ENCODE data around the gene OPCML.

The OPCML gene

DNA sequence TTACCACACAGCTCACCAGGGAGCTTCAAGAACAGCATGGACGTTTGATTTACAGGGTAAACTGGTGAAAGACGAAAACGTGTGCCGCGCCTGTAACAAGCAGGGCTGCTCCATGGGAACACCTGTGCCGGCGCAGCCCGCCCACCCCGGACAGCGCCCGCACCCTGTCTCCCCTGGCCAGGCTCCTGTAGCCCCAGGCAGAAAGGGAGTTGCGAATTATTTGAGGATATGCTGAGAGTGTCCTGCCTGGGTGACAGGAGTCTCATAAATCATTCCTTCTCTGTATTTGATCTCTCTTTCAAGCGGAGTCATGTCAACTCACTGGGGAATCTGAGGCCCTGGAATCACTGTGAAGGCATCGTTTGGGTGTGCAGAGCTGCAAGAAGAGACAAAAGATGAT lies 804.3 kb downstream of the OPCML start:
- Histone ChIP-seq H3K79me2 (ENCODE audit: insufficient read depth, low read length) (no peaks in the 10 kb centered on the region), H4K20me1 (ENCODE audit: low read depth, low read length) (no peaks in the 10 kb centered on the region), H3K36me3 (ENCODE audit: low read length) (no peaks in the 10 kb centered on the region), H3K9ac (ENCODE audit: low read length) (no peak overlapping the region), H3K4me2 (ENCODE audit: low read depth, low read length, poor library complexity, severe bottlenecking) (no peak overlapping the region), H3K27me3 (ENCODE audit: low read length) (no peaks in the 10 kb centered on the region), H3K4me3 (ENCODE audit: insufficient read depth, low read length, poor library complexity, severe bottlenecking) (no peak overlapping the region), H3K9me2 (replicated peaks; ENCODE audit: insufficient read depth, low read length) (no peaks in the 10 kb centered on the region), H2AFZ (ENCODE audit: low read depth, low read length, severe bottlenecking) (no peak overlapping the region), H3K27ac (ENCODE audit: low read depth, low read length) (no peak overlapping the region), H3F3A (ENCODE audit: insufficient read depth) (no peaks in the 10 kb centered on the region), H3K9me3 (ENCODE audit: insufficient read depth, low read length) (no peaks in the 10 kb centered on the region)
- TF ChIP-seq, protein P1, sequence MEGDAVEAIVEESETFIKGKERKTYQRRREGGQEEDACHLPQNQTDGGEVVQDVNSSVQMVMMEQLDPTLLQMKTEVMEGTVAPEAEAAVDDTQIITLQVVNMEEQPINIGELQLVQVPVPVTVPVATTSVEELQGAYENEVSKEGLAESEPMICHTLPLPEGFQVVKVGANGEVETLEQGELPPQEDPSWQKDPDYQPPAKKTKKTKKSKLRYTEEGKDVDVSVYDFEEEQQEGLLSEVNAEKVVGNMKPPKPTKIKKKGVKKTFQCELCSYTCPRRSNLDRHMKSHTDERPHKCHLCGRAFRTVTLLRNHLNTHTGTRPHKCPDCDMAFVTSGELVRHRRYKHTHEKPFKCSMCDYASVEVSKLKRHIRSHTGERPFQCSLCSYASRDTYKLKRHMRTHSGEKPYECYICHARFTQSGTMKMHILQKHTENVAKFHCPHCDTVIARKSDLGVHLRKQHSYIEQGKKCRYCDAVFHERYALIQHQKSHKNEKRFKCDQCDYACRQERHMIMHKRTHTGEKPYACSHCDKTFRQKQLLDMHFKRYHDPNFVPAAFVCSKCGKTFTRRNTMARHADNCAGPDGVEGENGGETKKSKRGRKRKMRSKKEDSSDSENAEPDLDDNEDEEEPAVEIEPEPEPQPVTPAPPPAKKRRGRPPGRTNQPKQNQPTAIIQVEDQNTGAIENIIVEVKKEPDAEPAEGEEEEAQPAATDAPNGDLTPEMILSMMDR (IDR thresholded peaks at IDR 0.05; ENCODE audit: insufficient read depth, low read length, poor library complexity, severe bottlenecking) = no peak
- TF ChIP-seq EZH2phosphoT487 (conservative IDR thresholded peaks at IDR 0.05; ENCODE audit: low read length) = no peak

DNA sequence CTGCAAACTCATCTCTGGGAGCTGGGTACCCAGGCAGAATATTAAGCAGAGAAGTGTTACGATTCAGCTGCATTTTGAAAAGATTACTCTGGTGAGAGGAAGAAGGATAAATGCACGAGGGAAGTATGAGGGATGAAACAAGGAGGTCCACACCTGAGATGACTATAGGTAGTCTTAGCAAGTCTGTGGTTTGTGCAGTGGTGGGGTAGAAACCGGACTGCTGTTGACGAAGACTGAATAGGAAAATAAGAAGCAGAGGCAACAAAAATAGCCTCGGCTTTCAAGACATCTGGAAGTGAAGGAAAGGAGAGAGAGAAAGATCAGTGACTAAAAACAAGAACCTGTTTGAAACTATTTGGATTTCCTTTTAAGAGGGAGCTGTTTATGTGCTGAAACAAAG lies 810.8 kb downstream of the OPCML start:
- no peaks in the 10 kb centered on the region for H3K27me3 ChIP-seq (ENCODE audit: low read length)
- H3K9me2 ChIP-seq (replicated peaks; ENCODE audit: insufficient read depth, low read length) = no peaks in the 10 kb centered on the region
- H3F3A ChIP-seq (ENCODE audit: insufficient read depth) = no peaks in the 10 kb centered on the region
- H3K9ac ChIP-seq (ENCODE audit: low read length) = no peak overlapping the region
- H3K9me3 ChIP-seq (ENCODE audit: insufficient read depth, low read length) = no peaks in the 10 kb centered on the region
- no peaks in the 10 kb centered on the region for H3K79me2 ChIP-seq (ENCODE audit: insufficient read depth, low read length)
- no peak for TF ChIP-seq EZH2phosphoT487 (conservative IDR thresholded peaks at IDR 0.05; ENCODE audit: low read length)
- TF ChIP-seq, protein P1 (IDR thresholded peaks at IDR 0.05; ENCODE audit: insufficient read depth, low read length, poor library complexity, severe bottlenecking) = no peak
- H4K20me1 ChIP-seq (ENCODE audit: low read depth, low read length) = no peaks in the 10 kb centered on the region
- H3K4me2 ChIP-seq (ENCODE audit: low read depth, low read length, poor library complexity, severe bottlenecking) = no peak overlapping the region
- no peak overlapping the region for H2AFZ ChIP-seq (ENCODE audit: low read depth, low read length, severe bottlenecking)
- no peak overlapping the region for H3K27ac ChIP-seq (ENCODE audit: low read depth, low read length)
- H3K4me3 ChIP-seq (ENCODE audit: insufficient read depth, low read length, poor library complexity, severe bottlenecking) = no peak overlapping the region
- H3K36me3 ChIP-seq (ENCODE audit: low read length) = no peaks in the 10 kb centered on the region

DNA sequence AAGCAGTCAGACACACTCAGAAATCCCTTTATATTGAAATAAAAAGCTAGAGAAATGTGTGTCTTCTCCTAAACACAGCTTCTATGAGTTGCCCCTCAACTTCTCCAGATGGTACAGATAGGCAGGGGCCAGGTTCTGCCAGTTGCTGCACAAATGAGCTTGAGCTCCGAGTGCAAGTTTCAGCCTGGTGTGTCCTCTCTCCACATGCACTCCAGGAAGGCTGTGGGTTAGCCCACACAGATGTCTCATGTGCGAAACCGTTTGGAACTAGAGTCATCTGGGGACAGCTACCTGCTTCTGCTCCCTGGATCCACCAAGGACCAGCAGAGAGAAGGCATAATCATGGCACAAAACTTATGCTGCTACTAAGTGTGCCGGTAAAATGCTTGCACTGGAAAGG lies 812.6 kb downstream of the OPCML start:
- Histone ChIP-seq H3K4me3 (ENCODE audit: insufficient read depth, low read length, poor library complexity, severe bottlenecking) (no peak overlapping the region), H4K20me1 (ENCODE audit: low read depth, low read length) (no peaks in the 10 kb centered on the region), H3K79me2 (ENCODE audit: insufficient read depth, low read length) (no peaks in the 10 kb centered on the region), H3F3A (ENCODE audit: insufficient read depth) (no peaks in the 10 kb centered on the region), H3K9ac (ENCODE audit: low read length) (no peak overlapping the region), H3K9me2 (replicated peaks; ENCODE audit: insufficient read depth, low read length) (no peaks in the 10 kb centered on the region), H3K4me2 (ENCODE audit: low read depth, low read length, poor library complexity, severe bottlenecking) (no peak overlapping the region), H3K27me3 (ENCODE audit: low read length) (no peaks in the 10 kb centered on the region), H2AFZ (ENCODE audit: low read depth, low read length, severe bottlenecking) (no peak overlapping the region), H3K36me3 (ENCODE audit: low read length) (no peaks in the 10 kb centered on the region), H3K9me3 (ENCODE audit: insufficient read depth, low read length) (no peaks in the 10 kb centered on the region), H3K27ac (ENCODE audit: low read depth, low read length) (no peak overlapping the region)
- TF ChIP-seq EZH2phosphoT487 (conservative IDR thresholded peaks at IDR 0.05; ENCODE audit: low read length) = no peak

DNA sequence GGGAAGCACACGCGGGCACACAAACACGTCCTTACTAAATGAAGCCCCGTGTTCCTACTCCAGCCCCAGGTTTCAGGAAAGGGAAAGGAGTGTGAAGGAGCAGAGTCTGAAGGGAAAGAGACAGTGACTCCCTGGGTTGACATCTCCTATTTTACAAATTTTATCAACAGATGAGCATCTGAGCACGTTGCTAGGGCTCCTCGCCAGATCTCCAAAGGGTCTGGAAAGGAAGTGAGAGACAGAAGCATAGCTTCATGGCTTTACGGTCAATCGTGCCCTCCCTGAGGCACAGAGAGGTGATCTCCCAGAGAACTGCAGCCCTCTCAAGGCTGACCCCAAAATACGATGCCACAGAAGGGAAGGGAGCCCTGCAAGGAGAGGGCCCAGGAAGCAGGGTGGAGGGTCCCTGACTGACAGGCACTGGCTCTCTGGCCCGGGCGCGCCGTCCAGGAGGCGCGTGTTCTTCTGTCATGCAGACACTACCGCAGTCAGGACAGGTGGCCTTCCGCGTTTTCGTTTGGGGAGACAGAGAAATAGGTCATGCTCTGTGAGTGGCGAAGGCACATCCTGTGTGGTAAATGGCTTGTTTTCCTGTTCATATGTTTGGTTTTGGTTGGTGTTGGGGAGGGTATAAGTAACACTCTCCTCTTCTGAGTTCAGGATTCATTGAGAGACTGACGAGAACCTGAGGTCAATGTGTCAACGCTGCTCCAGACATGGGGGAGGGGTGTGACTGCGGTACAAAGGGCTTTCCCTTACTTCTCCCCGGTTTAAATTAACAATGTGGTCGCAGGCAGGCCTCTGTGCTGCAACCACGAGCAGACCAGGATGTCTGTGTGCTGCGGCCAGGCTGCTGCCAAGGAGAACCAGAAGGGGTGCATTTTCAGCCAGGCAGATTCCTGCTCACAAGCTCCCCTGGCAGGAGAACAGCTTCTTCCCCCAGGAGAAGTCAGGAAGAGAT lies 813.3 kb downstream of the OPCML start:
- no peaks in the 10 kb centered on the region for H3F3A ChIP-seq (ENCODE audit: insufficient read depth)
- H2AFZ ChIP-seq (ENCODE audit: low read depth, low read length, severe bottlenecking) = no peak overlapping the region
- no peak overlapping the region for H3K4me3 ChIP-seq (ENCODE audit: insufficient read depth, low read length, poor library complexity, severe bottlenecking)
- TF ChIP-seq, protein P1 (IDR thresholded peaks at IDR 0.05; ENCODE audit: insufficient read depth, low read length, poor library complexity, severe bottlenecking) = no peak
- no peak for TF ChIP-seq EZH2phosphoT487 (conservative IDR thresholded peaks at IDR 0.05; ENCODE audit: low read length)
- H3K4me2 ChIP-seq (ENCODE audit: low read depth, low read length, poor library complexity, severe bottlenecking) = no peak overlapping the region
- no peak overlapping the region for H3K9ac ChIP-seq (ENCODE audit: low read length)
- no peaks in the 10 kb centered on the region for H3K79me2 ChIP-seq (ENCODE audit: insufficient read depth, low read length)
- H3K27ac ChIP-seq (ENCODE audit: low read depth, low read length) = no peak overlapping the region
- H3K27me3 ChIP-seq (ENCODE audit: low read length) = no peaks in the 10 kb centered on the region
- H4K20me1 ChIP-seq (ENCODE audit: low read depth, low read length) = no peaks in the 10 kb centered on the region
- H3K9me2 ChIP-seq (replicated peaks; ENCODE audit: insufficient read depth, low read length) = no peaks in the 10 kb centered on the region
- no peaks in the 10 kb centered on the region for H3K36me3 ChIP-seq (ENCODE audit: low read length)
- no peaks in the 10 kb centered on the region for H3K9me3 ChIP-seq (ENCODE audit: insufficient read depth, low read length)
